Osteocyte (in vitro differentiated cells): Measurements from ENCODE around the gene PARN. TPM values are rescaled to one million over a fixed set of nuclear protein-coding genes. Genes with fewer than 3 reads are reported as not detected.

Experiments
- DNase-seq: peaks from one replicate; pipeline ENCODE4 v3.0.0; 2021; ENCODE audit warnings: mixed read lengths; ENCODE audit not compliant: unreplicated experiment; ENCODE audit errors: extremely low spot score
- H3K27ac Mint-ChIP-seq: one replicate; pipeline ENCODE4 v1.8.0; 2021; ENCODE audit warnings: mild to moderate bottlenecking, mixed read lengths; ENCODE audit not compliant: unreplicated experiment
- H3K27me3 Mint-ChIP-seq: one replicate; pipeline ENCODE4 v1.8.0; 2021; ENCODE audit warnings: mixed read lengths; ENCODE audit not compliant: unreplicated experiment
- H3K36me3 Mint-ChIP-seq: one replicate; pipeline ENCODE4 v1.8.0; 2021; ENCODE audit warnings: mixed read lengths; ENCODE audit not compliant: unreplicated experiment
- H3K4me1 Mint-ChIP-seq: one replicate; pipeline ENCODE4 v1.8.0; 2021; ENCODE audit warnings: mixed read lengths; ENCODE audit not compliant: unreplicated experiment
- H3K4me3 Mint-ChIP-seq: one replicate; pipeline ENCODE4 v1.8.0; 2021; ENCODE audit warnings: mild to moderate bottlenecking, moderate library complexity, mixed read lengths; ENCODE audit not compliant: unreplicated experiment
- H3K9me3 Mint-ChIP-seq: one replicate; pipeline ENCODE4 v1.8.0; 2021; ENCODE audit warnings: mixed read lengths; ENCODE audit not compliant: unreplicated experiment
- total RNA-seq: library from RNA; stranded (reverse); gene quantifications from 2 replicates; pipeline ENCODE4 v1.2.1, GENCODE V29; 2021
- TF ChIP-seq, protein P1 (sequence below): fragments of 200-600 bp; sonication (generic); IDR thresholded peaks from 2 replicates; pipeline ENCODE4 v1.5.0; 2021; ENCODE audit warnings: antibody characterized with exemption, mild to moderate bottlenecking, moderate library complexity

PARN gene
- total RNA-seq, 1 donor from 2014 or later: 34.2 TPM

DNA sequence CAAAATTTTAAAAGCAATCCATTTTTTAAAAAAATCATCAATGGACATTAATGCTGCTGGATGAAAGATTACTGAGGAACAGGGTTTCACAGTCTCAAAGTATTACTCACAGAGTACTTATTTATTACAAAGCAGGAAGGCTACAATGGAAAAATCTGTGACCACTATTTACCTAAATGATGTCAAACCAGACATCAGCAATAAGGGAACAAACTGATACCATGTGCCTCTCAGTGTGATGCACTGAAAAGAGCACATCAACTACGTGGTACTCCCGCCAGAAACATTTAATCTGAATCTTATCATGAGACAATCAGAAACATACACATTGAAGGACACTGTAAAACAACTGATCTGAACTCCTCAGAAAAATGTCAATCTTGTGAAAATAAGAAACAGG is 124.2 kb downstream of the PARN start:
- no peaks in the 10 kb centered on the region for H3K27me3 Mint-ChIP-seq
- no peak overlapping the region for H3K4me3 Mint-ChIP-seq
- H3K4me1 Mint-ChIP-seq: peaks cover 32% of the 10 kb centered on the region
- TF ChIP-seq, protein P1, sequence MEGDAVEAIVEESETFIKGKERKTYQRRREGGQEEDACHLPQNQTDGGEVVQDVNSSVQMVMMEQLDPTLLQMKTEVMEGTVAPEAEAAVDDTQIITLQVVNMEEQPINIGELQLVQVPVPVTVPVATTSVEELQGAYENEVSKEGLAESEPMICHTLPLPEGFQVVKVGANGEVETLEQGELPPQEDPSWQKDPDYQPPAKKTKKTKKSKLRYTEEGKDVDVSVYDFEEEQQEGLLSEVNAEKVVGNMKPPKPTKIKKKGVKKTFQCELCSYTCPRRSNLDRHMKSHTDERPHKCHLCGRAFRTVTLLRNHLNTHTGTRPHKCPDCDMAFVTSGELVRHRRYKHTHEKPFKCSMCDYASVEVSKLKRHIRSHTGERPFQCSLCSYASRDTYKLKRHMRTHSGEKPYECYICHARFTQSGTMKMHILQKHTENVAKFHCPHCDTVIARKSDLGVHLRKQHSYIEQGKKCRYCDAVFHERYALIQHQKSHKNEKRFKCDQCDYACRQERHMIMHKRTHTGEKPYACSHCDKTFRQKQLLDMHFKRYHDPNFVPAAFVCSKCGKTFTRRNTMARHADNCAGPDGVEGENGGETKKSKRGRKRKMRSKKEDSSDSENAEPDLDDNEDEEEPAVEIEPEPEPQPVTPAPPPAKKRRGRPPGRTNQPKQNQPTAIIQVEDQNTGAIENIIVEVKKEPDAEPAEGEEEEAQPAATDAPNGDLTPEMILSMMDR: no peak
- no peak overlapping the region for H3K27ac Mint-ChIP-seq
- no peaks in the 10 kb centered on the region for H3K9me3 Mint-ChIP-seq
- no peaks in the 10 kb centered on the region for H3K36me3 Mint-ChIP-seq
- no peak for DNase-seq

DNA sequence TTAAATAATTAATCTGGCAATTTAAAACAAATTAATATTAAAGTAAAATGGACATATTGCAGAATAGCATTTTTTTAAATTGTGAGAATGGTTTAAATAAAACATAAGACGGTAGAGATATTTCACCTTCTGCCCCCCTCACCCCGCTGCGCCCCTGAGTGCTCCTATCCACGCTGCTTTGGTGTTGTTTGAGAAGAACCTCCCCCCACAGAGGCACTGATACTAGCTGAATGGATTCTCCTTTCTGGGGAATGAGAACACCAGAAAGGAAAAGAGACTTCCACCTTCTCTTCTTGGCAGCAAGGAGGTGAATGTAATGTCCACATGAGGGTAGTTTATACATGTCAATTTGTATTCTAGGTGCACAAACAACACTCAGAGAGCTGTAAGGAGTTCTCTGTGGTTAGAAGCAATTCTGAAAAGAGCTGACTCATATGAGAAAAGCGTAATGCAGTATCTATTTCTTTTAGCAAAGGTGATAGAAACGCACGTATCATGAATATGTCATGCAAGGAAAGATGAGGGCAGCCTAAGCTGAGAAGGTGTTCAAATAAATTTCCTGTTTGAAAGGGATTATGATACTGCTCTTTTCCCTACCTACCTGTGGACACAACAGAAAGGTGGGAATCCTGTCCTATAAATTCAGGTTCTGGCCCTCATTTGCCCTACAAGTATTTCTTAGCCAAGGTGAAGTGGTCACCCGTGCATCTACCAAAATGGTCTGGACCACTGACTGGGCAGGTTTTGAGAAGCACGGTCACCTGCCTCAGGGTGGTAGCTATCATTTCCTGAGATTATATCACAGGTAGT is 126.9 kb downstream of the PARN start:
- Mint-ChIP-seq H3K4me1 (peaks cover 45% of the 10 kb centered on the region), H3K9me3 (no peaks in the 10 kb centered on the region), H3K27ac (peak overlapping the region; percentile 74), H3K4me3 (no peak overlapping the region), H3K27me3 (no peaks in the 10 kb centered on the region), H3K36me3 (no peaks in the 10 kb centered on the region)
- TF ChIP-seq, protein P1: no peak
- DNase-seq: peak; percentile 32

- no peak for DNase-seq
- Mint-ChIP-seq H3K27ac (peak overlapping the region; percentile 94), H3K36me3 (no peaks in the 10 kb centered on the region), H3K9me3 (no peaks in the 10 kb centered on the region), H3K27me3 (no peaks in the 10 kb centered on the region), H3K4me1 (peaks cover 47% of the 10 kb centered on the region), H3K4me3 (no peak overlapping the region)
- TF ChIP-seq, protein P1: no peak
Observed at GRCh38 chr16:14502256-14502875, 127.7 kb downstream of the PARN start.

DNA sequence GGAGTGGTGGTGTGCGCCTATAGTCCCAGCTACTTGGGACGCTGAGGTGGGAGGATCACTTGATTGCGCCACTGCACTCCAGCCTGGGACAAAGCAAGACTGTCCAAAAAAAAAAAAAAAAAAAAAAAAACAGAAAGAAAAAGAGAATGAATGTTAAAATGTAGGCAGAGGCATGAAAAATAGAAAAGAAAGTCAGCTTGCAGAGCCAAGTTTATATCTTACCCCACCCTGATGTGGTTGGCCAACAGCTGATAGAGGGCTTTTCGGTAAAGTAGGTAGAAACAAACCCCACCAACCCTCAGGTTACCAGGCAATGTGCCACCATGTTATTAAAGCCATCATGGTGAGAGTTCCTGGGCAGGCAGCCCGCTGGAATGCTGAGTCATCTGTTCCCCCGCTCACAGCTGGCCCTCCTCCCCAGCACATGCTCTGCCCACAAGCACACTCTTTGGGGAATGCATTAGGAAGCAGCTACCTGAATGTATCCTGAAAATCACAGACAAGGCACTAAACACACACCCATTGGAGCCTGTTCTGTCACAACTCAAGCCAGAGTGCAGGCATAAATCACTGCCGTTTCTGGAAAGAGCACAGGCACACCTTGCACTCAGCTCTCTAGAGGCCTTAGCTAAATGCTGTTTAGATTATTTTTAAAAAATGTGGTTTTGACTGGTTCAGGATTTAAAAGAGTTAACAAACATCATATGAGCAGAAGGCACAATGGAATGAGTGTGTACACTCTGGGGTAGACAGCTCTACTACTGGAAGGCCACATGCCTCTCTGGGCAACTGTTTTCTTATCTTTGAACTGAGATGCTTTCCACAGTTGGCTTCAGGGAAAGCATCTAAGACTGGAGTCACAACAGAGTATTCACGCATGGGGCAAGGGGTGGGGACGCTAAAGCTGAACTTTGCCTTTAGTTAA is 128.5 kb downstream of the PARN start:
- H3K9me3 Mint-ChIP-seq: no peaks in the 10 kb centered on the region
- H3K4me1 Mint-ChIP-seq: peaks cover 53% of the 10 kb centered on the region
- H3K4me3 Mint-ChIP-seq: no peak overlapping the region
- peak; percentile 89 for DNase-seq
- H3K27ac Mint-ChIP-seq: peak overlapping the region; percentile 94
- no peaks in the 10 kb centered on the region for H3K27me3 Mint-ChIP-seq
- TF ChIP-seq, protein P1: no peak
- H3K36me3 Mint-ChIP-seq: no peaks in the 10 kb centered on the region
